HG03432 (cell line): ENCODE results near the gene RNF224.

Source experiments
- ATAC-seq: cut with Tn5 transposase; IDR thresholded peaks from one replicate; pipeline ENCODE4 v1.9.1; 2021; ENCODE audit warnings: mild to moderate bottlenecking, moderate library complexity; ENCODE audit not compliant: unreplicated experiment

The RNF224 gene

DNA sequence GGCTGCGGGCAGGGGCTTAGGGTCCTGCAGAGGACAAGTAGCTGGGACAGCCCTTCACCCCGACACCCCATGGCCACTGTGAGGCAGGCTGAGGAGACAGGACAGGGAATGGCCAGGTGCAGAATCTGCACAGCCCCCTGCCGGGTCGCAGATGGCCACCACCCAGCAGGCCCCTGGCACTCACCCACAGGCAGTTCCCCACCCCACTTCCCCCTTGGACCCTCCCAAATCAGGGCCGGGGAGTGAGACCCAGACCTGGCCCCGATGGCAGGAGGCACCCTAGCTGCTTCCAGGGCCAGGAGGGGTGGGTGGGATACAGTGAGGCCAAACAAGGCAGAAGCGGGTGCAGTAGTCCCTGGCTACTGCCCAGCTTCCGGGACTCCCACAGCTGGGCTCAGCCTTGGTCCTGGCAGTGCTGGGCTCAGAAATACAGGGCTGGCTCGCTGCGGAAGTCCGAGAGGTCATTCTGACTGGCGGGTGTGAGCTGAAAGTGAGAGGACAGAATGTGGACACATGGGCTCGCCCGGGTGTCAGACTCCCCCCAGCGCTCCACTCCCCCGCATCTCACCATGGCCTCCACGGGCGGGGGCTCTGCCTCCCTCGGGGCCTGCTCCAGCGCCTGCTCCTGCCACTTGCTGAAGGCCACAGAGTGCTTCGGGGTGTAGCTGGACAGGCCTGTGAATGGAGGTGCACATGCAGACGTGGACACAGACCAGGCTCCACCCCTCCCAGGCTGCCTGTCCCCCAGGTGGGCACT lies 35.4 kb upstream of the RNF224 start:
- no peak for ATAC-seq

DNA sequence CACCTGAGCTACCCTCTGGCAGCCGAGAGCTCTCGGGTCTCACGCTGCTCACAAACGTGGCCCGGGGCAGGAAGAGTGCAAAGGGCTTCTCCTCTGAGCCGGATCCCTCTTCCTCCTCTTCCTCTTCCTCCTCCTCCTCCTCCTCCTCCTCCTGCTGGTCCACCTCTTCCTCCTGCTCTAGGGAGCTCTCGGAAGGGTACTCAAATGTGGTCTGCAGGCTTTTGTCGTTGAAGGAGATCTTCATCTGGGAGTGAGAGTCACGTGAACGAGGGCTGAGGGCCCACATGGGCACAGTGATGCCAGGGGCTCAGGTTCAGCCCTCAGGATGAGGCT lies 34.9 kb upstream of the RNF224 start:
- ATAC-seq, result no peak

DNA sequence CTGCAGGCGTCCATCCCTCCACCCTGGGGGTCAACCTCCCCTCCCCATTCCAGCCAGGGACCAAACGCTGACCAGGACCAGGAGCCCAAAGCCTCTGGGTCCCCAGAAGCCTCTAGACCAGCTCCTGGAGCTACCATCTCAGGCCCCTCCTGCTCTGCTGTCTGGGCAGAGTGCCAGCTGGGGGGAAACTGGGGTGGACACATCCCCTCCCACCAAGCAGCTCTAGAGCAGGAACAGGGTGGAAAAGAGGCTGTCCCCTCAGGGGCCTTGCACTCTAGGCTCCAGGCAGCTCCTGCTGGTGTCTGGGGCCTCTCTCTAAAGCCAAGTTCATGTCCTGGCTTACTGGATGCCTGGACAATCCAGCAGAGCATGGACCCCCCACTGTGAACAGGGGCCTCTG lies 34.4 kb upstream of the RNF224 start:
- no peak for ATAC-seq

DNA sequence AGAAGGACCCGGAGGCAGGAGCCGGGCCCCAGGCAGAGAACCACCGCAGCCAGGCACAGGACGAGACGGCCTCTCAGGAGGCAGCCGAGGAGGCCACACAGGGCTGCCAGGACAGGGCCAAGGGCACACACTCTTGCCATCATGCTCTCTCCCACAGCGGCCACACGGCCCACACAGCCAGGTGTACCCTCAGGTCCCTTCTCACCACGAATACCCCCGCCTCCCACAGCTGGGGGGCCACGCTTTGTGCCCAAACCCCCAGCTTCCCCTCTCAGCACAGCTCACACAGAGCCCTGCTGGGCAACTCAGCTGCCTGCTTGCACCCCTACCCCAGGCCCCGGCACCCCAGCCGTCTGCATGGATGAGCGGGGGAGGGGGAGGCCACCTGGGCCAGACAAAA lies 33.5 kb upstream of the RNF224 start:
- no peak for ATAC-seq

DNA sequence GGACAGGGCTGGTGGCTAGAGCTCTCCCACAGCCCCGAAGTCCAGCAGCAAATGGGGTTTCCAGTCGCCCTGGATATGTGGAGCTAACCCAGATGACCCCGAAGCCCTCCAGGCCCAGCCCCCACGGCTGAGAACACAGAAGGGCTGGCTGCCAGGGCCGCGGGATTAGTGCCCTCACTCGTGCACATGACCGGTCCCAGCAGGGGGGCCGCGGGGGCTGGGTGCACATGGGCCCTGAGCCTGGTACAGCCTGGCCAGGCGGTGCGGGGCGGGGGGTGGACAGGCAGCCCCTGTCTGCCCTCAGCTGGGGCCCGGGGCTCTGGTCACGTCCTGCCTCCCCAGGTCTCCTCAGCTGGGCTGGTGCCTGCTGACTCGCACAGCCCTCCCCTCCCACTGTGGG lies 32.9 kb upstream of the RNF224 start:
- ATAC-seq, result no peak

DNA sequence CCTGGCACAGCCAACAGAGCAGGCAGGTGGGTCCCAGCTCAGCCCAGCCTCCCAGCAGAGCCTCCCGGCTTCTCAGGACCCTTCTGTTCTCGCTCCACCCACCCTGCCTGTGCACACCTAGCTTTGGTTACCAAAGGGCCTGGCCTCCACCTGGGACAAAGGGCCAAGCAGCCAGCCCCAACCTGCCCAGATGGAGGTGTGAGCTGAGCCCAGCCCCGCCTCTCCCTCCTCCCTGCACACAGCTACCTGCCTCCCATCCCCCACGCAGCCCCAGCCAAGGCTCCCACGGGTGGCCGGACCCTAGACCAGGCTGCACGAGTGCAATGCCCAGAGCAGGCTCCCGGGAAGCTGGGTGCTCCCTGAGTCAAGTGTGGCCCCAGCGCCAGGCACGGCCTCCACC lies 32.4 kb upstream of the RNF224 start:
- no peak for ATAC-seq

DNA sequence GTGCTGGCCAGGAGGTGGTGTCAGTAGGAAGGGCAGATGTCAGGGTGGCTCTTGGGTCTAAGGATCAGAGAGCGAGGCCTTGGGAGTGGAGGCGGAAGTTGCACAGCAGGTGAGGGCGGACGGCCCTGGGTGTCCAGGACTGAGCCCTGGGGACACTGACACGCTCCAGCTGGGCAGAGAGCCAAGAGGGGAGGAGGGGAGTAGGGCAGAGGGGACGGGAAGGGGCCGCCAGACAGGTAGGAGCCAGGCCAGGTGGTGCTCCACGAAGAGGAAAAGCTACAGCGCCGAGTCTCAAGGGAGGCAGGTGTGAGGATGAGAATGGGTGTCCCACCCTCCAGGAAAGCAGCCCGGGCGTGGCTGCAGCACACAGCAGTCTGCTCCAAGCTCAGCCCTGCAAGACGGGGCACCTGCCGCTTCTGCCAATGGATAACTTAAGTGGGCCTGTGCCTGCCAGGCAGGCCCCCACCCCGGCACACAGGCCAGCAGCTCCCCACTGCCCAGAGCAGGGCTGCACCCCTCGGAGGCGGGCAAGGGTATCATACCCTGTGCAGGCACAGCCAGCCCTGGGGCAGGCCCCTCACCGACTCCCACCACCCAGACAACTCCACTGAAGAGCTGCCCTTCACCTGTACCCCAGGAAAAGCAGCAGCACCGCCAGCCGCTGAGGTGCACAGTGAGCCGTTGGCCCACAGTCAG lies 31.6 kb upstream of the RNF224 start:
- no peak for ATAC-seq

DNA sequence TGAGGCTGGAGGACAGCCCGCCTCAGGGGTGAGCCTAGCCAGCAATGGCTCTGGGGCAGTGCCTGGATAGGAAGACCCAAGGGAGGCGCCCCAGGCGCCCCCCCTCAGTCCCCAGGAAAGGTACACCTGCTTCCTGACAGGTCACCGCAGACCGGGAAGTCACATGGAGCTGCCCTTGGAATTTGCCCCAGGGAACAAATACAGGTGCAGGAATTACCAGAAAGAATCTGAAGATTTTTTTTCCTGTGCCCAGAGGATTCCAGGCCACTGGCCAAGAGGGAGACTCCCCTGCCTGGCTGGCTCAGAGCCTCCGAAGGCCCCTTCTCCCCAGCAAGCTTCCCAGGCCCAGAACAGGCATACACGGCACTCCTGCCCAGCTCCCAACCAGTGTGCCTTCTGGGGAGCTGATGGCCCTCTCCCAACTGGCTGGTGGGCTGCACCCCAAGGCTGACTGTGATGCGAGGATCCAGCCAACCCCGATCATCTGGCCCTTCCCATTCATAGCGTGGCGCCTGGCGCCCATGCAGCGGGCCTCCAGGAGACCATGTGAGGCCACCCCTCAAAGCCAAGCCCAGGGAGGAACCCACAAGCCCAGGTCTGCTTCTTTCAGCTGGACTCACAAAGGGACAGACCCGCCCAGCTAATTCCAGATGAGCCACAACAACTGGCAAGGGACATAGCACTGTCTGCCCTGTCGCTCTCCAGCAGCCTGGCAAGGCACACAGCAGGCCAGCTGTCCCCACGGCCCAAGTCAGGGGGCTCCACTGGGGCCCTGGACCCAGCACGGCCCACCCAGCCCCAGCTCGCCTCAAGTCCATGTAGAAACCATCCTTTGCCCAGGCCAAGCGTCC lies 29.0 kb upstream of the RNF224 start:
- no peak for ATAC-seq

DNA sequence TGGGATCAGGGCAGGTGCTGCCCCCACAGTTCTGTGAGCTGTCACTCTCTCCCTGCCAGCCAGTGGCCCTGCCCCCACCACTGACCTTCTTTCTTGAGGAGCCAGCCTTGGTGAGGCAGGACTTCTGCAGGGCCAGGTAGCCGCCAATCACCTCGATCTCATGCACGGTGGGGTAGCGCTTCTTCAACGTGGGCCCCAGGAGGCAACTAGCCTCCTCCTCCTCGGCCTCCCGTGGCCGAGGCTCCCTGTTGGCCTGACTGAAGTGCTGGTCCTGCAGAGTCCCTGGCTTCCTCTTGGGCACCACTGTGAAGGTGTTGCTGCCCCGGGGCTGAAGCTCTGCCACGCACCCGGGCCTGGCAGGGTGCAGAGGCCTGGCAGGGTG lies 28.4 kb upstream of the RNF224 start:
- no peak for ATAC-seq

DNA sequence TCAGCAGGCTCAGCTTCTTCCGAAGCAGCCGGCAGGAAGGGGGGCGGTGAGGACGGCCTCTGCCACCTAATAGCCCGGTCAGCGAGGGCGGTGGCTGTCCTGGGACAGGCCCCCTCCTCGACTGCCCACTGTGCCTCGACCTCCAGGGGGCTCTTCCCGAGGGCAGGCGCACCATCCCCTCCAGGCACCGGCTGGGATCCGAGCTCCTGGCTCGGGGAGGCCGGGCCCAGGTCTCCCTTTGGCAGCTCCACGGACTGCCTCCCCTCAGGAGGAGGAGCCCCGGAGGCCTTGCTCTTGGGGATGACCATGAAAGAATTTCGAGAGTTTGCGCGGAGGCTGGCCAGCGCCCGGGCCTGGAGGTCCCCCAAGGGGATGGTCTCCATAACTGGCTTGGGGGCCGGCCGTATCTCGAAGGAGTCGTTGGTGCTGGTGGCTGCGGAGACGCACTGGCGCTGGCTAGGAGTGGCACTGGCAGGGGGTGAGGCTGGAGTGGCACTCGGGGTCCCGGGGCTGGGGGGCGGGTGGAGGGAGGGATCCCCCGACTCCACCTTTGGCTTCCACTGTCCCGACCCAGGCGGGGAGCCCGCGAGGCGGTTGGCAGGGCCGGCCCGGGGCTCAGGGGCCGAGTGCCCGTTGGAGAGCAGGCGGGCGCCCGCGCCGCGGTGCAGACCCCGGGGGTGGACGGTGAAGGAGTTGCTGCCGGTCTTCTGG lies 27.7 kb upstream of the RNF224 start:
- no peak for ATAC-seq

DNA sequence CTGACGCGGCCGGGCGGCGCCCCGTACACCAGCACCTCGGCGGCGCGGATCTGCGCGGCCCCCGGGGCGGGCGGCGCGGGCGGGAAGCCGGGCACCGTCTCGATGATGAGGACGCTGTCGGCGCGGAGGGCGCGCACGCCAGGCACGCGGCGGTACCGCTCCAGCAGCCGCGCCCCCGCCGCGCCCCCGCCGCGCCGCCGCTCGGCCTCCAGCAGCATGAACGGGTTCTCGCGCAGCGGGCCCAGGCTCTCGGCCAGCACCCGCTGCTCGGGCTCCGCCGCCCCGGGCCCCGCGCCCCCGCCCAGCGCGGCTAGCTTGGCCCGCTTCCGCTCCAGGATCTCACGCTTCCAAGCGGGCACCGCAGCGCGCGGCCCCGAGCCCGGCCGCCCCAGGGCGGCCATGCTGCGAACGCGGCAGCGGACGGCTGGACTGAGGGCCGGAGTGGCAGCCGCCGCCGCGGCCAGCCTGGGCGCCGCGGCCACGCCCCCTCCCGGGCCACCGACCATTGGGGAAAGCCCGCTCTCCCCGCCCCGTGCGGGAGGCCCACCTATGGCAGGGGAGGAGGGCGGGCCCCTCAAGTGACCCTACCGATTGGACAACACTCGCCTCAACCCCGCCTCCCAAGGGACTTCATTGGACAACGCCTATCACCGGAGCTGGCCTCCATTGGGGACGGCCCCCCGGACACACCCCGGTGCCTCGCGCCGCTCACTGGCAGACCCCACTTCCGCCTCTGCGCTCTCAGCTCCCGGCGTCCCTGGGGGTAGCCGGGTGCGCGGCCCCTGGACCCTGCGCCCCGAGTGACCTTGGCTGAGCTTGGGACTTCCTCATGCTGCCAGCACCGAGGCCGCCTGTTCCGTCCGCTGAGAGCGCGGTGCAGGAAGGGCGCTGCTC lies 26.7 kb upstream of the RNF224 start, which contains the start of gene TPRN:
TSS of gene TPRN (minus strand) at position 431 of the 894 bp plus-strand sequence. CDS start at position 401, 30 bp downstream.
- ATAC-seq, result peak; percentile 80

DNA sequence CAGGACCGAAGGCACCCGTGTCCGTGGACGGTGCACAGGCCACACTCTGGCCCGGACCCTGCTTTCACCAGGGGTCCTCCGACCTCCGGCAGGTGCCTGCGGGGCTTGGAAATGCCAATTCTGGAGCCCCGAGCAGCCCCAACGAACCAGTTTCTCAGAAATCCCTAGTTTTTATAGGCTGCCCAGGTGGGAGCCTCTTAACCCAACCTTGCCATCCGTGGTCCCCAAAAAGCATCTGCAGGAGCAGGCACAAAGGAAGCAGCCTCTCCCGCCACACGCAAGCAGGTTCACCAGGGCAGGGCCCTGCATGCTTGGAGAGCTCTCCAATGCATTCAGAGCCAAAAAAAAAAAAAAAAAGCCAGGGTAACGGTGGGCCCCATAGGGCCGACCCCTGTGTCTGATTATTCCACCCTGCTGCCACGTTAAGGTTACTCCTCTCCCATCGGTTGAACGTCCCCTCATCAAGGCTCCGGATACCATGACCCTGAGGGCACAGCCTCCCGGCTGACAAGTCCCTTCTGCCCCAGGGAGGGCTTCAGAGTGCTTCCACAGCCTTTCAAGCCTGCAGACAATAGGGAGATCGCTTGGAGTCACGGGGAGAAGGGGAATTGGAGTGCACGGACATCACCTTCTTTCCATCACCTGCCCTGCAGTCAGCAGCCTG lies 26.0 kb upstream of the RNF224 start:
- ATAC-seq, result no peak

DNA sequence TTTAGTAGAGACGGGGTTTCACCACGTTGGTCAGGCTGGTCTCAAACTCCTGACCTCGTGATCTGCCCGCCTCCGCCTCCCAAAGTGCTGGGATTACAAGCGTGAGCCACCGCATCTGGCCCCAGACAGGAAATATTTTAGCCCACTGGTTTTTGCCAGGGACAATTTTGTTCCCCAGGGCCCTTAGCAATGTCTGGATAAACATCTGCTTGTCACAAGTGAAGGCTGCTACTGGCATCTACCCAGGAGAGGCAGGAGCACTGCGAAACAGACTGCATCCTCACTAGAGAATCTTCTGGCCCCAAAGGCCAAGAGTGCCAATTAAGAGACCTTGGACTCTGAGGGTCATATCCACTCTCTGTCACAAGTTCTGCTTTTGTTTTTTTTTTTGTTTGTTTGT lies 24.3 kb upstream of the RNF224 start:
- no peak for ATAC-seq

DNA sequence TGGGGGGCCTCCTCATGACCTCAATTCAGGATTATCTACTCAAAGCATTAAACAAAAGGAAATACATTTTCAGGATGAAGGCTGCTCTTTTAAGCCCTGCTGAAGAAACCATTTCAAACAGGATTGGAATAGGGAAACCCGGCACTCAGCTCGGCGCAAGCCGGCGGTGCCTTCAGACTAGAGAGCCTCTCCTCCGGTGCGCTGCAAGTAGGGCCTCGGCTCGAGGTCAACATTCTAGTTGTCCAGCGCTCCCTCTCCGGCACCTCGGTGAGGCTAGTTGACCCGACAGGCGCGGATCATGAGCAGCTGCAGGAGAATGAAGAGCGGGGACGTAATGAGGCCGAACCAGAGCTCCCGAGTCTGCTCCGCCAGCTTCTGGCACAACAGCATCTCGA lies 22.6 kb upstream of the RNF224 start:
- no peak for ATAC-seq

DNA sequence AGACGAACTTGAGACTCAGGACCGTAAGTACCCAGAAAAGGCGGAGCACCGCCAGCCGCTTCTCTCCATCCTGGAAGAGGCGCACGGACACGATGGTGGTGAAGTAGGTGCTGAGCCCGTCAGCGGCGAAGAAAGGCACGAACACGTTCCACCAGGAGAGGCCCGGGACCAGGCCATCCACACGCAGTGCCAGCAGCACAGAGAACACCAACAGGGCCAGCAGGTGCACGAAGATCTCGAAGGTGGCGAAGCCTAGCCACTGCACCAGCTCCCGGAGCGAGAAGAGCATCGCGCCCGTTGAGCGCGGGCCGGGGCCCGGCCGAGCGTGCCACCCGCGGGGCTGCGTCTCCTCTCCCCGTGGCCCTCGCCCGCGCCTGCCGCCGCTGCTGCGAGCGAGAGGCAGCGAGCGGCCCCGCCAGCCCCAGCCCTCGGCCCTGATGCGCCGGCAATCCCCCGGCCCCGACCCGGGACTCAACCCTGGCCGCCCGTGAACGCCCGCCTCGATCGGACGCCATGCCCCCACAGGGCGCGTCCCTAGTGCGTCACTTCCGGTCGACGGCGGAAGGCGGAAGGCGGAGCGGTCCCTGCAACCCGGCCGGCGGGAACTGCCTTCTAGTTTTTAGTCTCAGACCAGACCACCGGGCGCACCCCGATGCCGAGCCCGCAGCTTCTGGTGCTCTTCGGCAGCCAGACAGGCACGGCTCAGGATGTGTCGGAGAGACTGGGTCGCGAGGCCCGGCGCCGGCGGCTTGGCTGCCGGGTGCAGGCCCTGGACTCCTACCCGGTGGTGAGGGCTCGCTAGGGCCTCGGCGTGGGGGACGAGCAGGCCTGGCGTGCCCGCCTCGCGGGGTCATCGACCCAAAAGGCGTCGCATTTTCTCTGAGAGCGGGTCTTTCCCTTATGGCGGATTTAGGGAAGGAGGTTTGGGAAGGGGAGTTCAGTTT lies 21.9 kb upstream of the RNF224 start, which contains the start of the genes NDOR1 and TMEM203:
TSS of gene NDOR1 (plus strand) at position 575 of the 944 bp plus-strand sequence. CDS start at position 653, 78 bp downstream.
TSS of gene TMEM203 (minus strand) at position 523 of the 944 bp plus-strand sequence. CDS start at position 289, 234 bp downstream.
- peak; percentile 51 for ATAC-seq

DNA sequence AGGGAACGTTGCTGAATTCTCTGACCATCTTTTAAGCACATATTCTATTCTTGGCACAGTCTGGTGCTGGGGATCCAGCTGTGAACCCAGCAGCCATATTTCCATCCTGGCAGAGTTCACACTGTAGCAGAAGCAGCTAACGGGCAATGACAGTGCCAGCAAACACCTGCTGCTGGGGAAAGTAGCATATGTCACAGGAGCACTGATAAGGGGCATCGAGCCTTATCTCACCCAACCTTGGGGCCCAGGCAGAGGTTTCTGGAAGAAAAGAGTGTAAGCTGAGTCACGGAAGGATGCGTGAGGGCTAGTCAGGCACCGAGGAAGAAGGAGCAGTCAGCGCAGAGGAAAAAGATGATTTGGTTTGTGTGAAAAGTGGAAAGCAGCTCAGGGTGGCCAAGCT lies 20.7 kb upstream of the RNF224 start:
- no peak for ATAC-seq

DNA sequence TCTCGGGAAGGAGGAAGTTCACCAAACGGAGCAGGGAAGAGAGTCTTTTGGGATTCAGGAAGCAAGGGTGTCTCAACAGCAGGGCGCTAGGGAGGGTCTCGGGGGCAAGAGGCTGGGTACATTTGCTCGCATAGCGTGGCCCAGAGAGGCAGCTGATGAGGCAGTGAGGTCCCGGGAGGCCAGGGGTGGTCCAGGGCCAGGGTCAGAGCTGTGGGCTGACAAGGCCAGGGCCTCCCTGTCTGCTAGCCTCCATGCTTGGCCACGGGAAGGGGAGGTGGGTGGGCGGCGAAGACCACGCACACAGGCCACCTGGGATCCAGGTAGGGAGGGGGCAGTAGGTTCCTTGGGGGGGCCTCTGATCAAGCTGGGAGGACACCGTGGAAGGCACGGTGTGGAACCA lies 15.8 kb upstream of the RNF224 start:
- no peak for ATAC-seq

DNA sequence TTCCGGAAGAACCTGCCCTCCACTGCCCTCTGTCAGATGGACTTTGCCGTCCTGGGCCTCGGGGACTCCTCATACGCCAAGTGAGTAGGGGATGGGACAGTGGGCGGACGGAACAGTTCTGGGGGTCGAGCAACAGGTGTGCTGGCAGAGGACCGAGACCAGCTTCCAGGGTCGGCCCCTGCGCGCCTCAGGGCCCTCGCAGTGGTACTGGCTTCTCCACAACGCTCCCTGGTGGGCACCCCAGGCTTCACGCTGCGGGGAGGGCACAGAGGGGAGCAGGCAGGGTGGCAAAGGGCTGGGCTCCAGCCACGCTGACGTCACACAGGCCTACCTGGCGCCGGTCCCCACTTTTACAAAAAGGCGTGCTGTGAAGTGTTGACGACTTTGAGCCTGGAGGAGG lies 14.8 kb upstream of the RNF224 start:
- ATAC-seq, result no peak
